A673 (cell line): Measurements from ENCODE around the gene VTCN1. TPM values are rescaled to one million over a fixed set of nuclear protein-coding genes. Genes with fewer than 3 reads are reported as not detected.

Experiments used
- BruUV-seq: library from RNA; stranded (reverse); fragments of 400-500 nt; replicated peaks from 2 replicates; lab custom pipeline; 2021; lab: Mats Ljungman, UMichigan
- CTCF ChIA-PET: fragments of 300-600 bp; sonication (Branson Sonifier 250); formaldehyde crosslinking; loops from one replicate; lab custom pipeline; 2022; ENCODE audit warnings: antibody characterized with exemption; lab: Charles Lee
- POLR2A ChIA-PET: fragments of 300-600 bp; sonication (Branson Sonifier 250); formaldehyde crosslinking; loops from one replicate; lab custom pipeline; 2022; ENCODE audit warnings: antibody characterized with exemption; ENCODE audit not compliant: low non-redundant PET; lab: Charles Lee
- DNase-seq: peaks from one replicate; pipeline ENCODE4 v3.0.0-alpha.2; 2015; ENCODE audit warnings: low spot score
- H3K27ac ChIP-seq: fragments of 200-600 bp; sonication (generic); 2 replicates; pipeline ENCODE4 v1.5.1; 2016; ENCODE audit warnings: mixed run types, low read depth, mild to moderate bottlenecking, mixed read lengths, antibody characterized with exemption, low read length; ENCODE audit not compliant: poor library complexity, severe bottlenecking
- H3K27me3 ChIP-seq: fragments of 200-600 bp; sonication (generic); replicated peaks from 2 replicates; pipeline ENCODE4 v1.6.1; 2017; ENCODE audit warnings: mixed run types, low read depth, mild to moderate bottlenecking, mixed read lengths, antibody characterized with exemption, low read length; ENCODE audit not compliant: insufficient read depth, poor library complexity
- H3K36me3 ChIP-seq: fragments of 200-600 bp; sonication (generic); 2 replicates; pipeline ENCODE4 v1.6.1; 2016; ENCODE audit warnings: mixed run types, mild to moderate bottlenecking, mixed read lengths, antibody characterized with exemption, low read length; ENCODE audit not compliant: insufficient read depth, poor library complexity, severe bottlenecking
- H3K4me1 ChIP-seq: fragments of 200-600 bp; sonication (generic); 2 replicates; pipeline ENCODE4 v1.6.1; 2017; ENCODE audit warnings: mixed run types, mild to moderate bottlenecking, mixed read lengths, antibody characterized with exemption, low read length; ENCODE audit not compliant: insufficient read depth, poor library complexity, severe bottlenecking
- H3K4me3 ChIP-seq: fragments of 200-600 bp; sonication (generic); 2 replicates; pipeline ENCODE4 v1.5.1; 2016; ENCODE audit warnings: low read depth, mixed run types, mild to moderate bottlenecking, mixed read lengths, low read length; ENCODE audit not compliant: poor library complexity, severe bottlenecking
- H3K9me3 ChIP-seq: fragments of 200-600 bp; sonication (generic); 2 replicates; pipeline ENCODE4 v1.6.1; 2016; ENCODE audit warnings: mixed run types, low read depth, mild to moderate bottlenecking, mixed read lengths, antibody characterized with exemption, low read length; ENCODE audit not compliant: poor library complexity, severe bottlenecking
- CTCF ChIP-seq: fragments of 300-800, 200-600 bp; sonication (generic); conservative IDR thresholded peaks from 2 replicates; pipeline ENCODE4 v1.5.1; 2017; ENCODE audit warnings: low read depth, mild to moderate bottlenecking, antibody characterized with exemption, low read length, moderate library complexity, mixed read lengths
- EZH2 ChIP-seq: fragments of 200-600 bp; sonication (generic); IDR thresholded peaks from 2 replicates; pipeline ENCODE4 v1.6.1; 2017; ENCODE audit warnings: borderline replicate concordance, low read depth, mild to moderate bottlenecking, mixed read lengths, antibody characterized with exemption, low read length; ENCODE audit not compliant: poor library complexity, severe bottlenecking
- intact Hi-C: fragments of 100-400 bp; cut with micrococcal nuclease; formaldehyde crosslinking; loops from one replicate; pipeline ENCODE4 v1.10.0; 2022; ENCODE audit not compliant: unreplicated experiment
- total RNA-seq: library from RNA; stranded (reverse); gene quantifications from 2 replicates; pipeline ENCODE4 v1.2.3, GENCODE V29; 2021

Gene VTCN1
- total RNA-seq, 1 experiment from 2014 or later: not detected

DNA sequence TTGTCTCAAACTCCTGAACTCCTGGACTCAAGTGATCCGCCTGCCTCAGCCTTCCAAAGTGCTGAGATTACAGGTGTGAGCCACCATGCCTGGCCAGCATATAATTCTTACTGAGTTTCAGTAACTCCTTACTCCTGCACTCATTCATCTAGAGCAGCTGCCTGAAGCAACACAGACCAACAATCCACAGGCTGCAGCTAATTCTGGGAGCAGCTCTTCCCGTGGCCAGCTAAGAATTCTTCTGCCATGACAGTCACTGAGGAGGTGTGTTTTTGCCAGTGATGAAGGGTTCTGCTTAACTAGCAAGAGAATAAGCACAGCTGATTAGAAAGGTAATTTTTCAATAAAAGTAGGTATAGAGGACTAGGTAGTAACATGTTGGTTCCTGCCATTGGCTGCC lies 5.4 kb downstream of the VTCN1 start:
- CTCF ChIA-PET: no interaction called here
- no TSS peak for BruUV-seq
- no peak for DNase-seq
- no peaks in the 10 kb centered on the region for H3K9me3 ChIP-seq
- H3K27ac ChIP-seq: no peak overlapping the region
- peaks cover 21% of the 10 kb centered on the region for H3K27me3 ChIP-seq
- intact Hi-C loops: no loop called here
- no peaks in the 10 kb centered on the region for H3K4me1 ChIP-seq
- TF ChIP-seq EZH2: no peak
- no peak for TF ChIP-seq CTCF
- H3K36me3 ChIP-seq: no peaks in the 10 kb centered on the region
- no peak overlapping the region for H3K4me3 ChIP-seq
- POLR2A ChIA-PET: no interaction called here

DNA sequence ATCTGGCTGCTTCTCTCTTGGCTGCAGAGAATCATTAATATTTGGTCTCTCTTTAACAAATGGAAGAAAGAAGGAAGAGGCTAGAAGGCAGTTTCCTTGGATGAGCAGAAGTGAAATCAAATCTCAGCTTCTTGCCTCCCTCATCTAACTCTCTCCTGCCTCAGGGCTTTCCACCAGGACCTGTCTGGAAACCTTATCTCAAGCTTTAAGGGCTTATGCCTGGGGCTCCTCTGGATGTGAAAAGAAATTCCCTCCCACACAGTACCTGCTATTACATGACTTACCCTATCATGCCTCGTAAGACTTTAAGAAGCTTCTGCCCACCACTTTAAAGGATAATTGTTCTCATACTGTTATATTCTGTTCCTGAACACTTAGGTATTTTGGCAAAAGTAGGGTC lies 8.9 kb downstream of the VTCN1 start:
- ChIA-PET POLR2A (no interaction called here), CTCF (interaction anchor here (1.1 kb wide), 1 partner anchor 83 kb away, joined by 4 read pairs; no protein-coding TSS in a partner anchor)
- intact Hi-C loops: no loop called here
- H3K9me3 ChIP-seq: no peaks in the 10 kb centered on the region
- TF ChIP-seq EZH2 (no peak), CTCF (no peak)
- no peak overlapping the region for H3K4me3 ChIP-seq
- H3K27me3 ChIP-seq: peaks cover 16% of the 10 kb centered on the region
- no peaks in the 10 kb centered on the region for H3K4me1 ChIP-seq
- BruUV-seq: no TSS peak
- H3K36me3 ChIP-seq: no peaks in the 10 kb centered on the region
- no peak overlapping the region for H3K27ac ChIP-seq
- no peak for DNase-seq

DNA sequence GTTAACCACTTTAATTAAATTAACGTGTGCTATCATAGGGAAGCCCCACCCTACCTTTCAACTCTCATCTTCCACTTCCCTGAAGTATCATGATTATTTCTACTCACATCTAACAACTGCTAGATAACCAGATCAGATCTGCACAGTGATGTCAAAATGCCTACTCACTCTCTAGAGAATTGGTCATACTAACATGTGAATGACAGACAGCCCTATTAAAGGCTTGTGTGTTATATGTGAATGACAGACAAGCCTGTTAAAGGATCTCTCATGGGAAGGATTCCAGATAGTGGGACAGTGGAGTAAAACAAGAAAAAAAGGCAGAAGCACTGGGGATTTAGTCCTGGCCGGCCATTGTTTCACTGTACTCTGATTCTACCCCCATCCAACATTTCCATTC lies 12.6 kb downstream of the VTCN1 start:
- no peaks in the 10 kb centered on the region for H3K9me3 ChIP-seq
- no peaks in the 10 kb centered on the region for H3K4me1 ChIP-seq
- CTCF ChIA-PET: no interaction called here
- no peaks in the 10 kb centered on the region for H3K36me3 ChIP-seq
- intact Hi-C loops: no loop called here
- TF ChIP-seq EZH2 (no peak), CTCF (no peak)
- POLR2A ChIA-PET: no interaction called here
- no peak overlapping the region for H3K4me3 ChIP-seq
- BruUV-seq: no TSS peak
- no peak overlapping the region for H3K27ac ChIP-seq
- DNase-seq: no peak
- peaks cover 11% of the 10 kb centered on the region for H3K27me3 ChIP-seq
